Endothelial cell of umbilical vein (primary cell): ENCODE data around the gene TAF10. TPM values are rescaled to one million over a fixed set of nuclear protein-coding genes. Genes with fewer than 3 reads are reported as not detected.

Experiments
- BruUV-seq: library from RNA; stranded (reverse); fragments of 400-500 nt; replicated peaks from 2 replicates; lab custom pipeline; 2021; lab: Mats Ljungman, UMichigan
- CTCF ChIA-PET: fragments of 300-600, 350-600 bp; sonication (Branson Sonifier 250); formaldehyde crosslinking; loops from one replicate; lab custom pipeline; 2021; ENCODE audit warnings: antibody characterized with exemption, inconsistent platforms; lab: Charles Lee
- POLR2A ChIA-PET: fragments of 300-600, 350-600 bp; sonication (Branson Sonifier 250); formaldehyde crosslinking; loops from one replicate; lab custom pipeline; 2021; ENCODE audit warnings: antibody characterized with exemption, inconsistent platforms; lab: Charles Lee
- DNase-seq: peaks from one replicate; pipeline ENCODE4 v3.0.0-alpha.2; 2011; ENCODE audit warnings: low read depth, low spot score
- FAIRE-seq: peaks from 2 replicates; lab custom pipeline; 2011; peaks lifted over from hg19 to GRCh38; lab: Jason Lieb, UNC
- H2AFZ ChIP-seq: 2 replicates; pipeline ENCODE4 v1.6.0; 2012; ENCODE audit warnings: low read depth, low read length, control low read depth, inconsistent platforms
- H3K27ac ChIP-seq: 2 replicates; pipeline ENCODE4 v1.5.1; 2011; ENCODE audit warnings: low read depth, mild to moderate bottlenecking, control low read depth, low read length, moderate library complexity; ENCODE audit not compliant: insufficient read depth
- H3K27me3 ChIP-seq, 2 experiments: 2 replicates each; pipeline versions ENCODE4 v1.6.0 to v1.6.1; 2011; ENCODE audit warnings: low read length in 2 of 2, mixed read lengths in 1 of 2; ENCODE audit not compliant: control insufficient read depth in 2 of 2, insufficient read depth in 2 of 2
- H3K36me3 ChIP-seq, 2 experiments: 2 replicates in 1 of 2; 3 replicates in 1 of 2; pipeline ENCODE4 v1.5.1; 2011; ENCODE audit warnings: low read length in 2 of 2, mild to moderate bottlenecking in 1 of 2, moderate library complexity in 1 of 2; ENCODE audit not compliant: control insufficient read depth in 2 of 2, insufficient read depth in 2 of 2; ENCODE audit errors: extremely low read depth in 1 of 2
- H3K4me1 ChIP-seq: 3 replicates; pipeline ENCODE4 v1.5.1; 2011; ENCODE audit warnings: mild to moderate bottlenecking, low read length; ENCODE audit not compliant: control insufficient read depth, insufficient read depth; ENCODE audit errors: extremely low read depth
- H3K4me2 ChIP-seq: 2 replicates; pipeline ENCODE4 v1.6.1; 2011; ENCODE audit warnings: low read length, control low read depth, mixed read lengths; ENCODE audit not compliant: insufficient read depth
- H3K4me3 ChIP-seq, 3 experiments: fragments of 200-600 bp in 1 of 3; sonication (generic), shearing (Covaris generic) in 1 of 3; replicated peaks in 1 of 3; 2 replicates each; pipeline ENCODE4 v1.5.1; 2011 to 2016; ENCODE audit warnings: control low read depth in 3 of 3, low read length in 3 of 3, mild to moderate bottlenecking in 2 of 3, inconsistent platforms in 1 of 3, low read depth in 1 of 3, moderate library complexity in 1 of 3; ENCODE audit not compliant: insufficient read depth in 1 of 3
- H3K79me2 ChIP-seq: 2 replicates; pipeline ENCODE4 v1.6.0; 2012; ENCODE audit warnings: low read length, inconsistent platforms; ENCODE audit not compliant: control insufficient read depth, insufficient read depth
- H3K9ac ChIP-seq: replicated peaks from 2 replicates; pipeline ENCODE3; 2011; ENCODE audit warnings: low read length, control low read depth; ENCODE audit not compliant: insufficient read depth; ENCODE audit errors: extremely low read depth
- H3K9me1 ChIP-seq: replicated peaks from 3 replicates; pipeline ENCODE4 v1.6.0; 2011; ENCODE audit warnings: mild to moderate bottlenecking, low read length; ENCODE audit not compliant: control insufficient read depth, insufficient read depth; ENCODE audit errors: extremely low read depth
- H3K9me3 ChIP-seq: replicated peaks from 2 replicates; pipeline ENCODE4 v1.5.1; 2012; ENCODE audit warnings: low read length, inconsistent platforms; ENCODE audit not compliant: control insufficient read depth, insufficient read depth
- H4K20me1 ChIP-seq: replicated peaks from 2 replicates; pipeline ENCODE3; 2011; ENCODE audit warnings: mild to moderate bottlenecking, low read length; ENCODE audit not compliant: control insufficient read depth, insufficient read depth; ENCODE audit errors: extremely low read depth
- EZH2 ChIP-seq: IDR thresholded peaks from 2 replicates; pipeline ENCODE4 v1.6.1; 2012; ENCODE audit warnings: borderline replicate concordance, low read depth, mild to moderate bottlenecking, moderate library complexity, low read length, inconsistent platforms; ENCODE audit not compliant: severe bottlenecking
- FOS ChIP-seq: IDR thresholded peaks from 2 replicates; pipeline ENCODE4 v1.6.1; 2011; ENCODE audit warnings: mild to moderate bottlenecking, low read length, moderate library complexity, borderline replicate concordance; ENCODE audit not compliant: insufficient read depth
- GATA2 ChIP-seq: IDR thresholded peaks from 2 replicates; pipeline ENCODE4 v1.7.0; 2011; ENCODE audit warnings: low read depth, mild to moderate bottlenecking, moderate library complexity, mixed read lengths, low read length; ENCODE audit not compliant: insufficient read length, insufficient read depth
- JUN ChIP-seq: IDR thresholded peaks from 2 replicates; pipeline ENCODE4 v1.6.1; 2011; ENCODE audit warnings: borderline replicate concordance, low read depth; ENCODE audit not compliant: insufficient read length, insufficient read depth
- MYC ChIP-seq: IDR thresholded peaks from one replicate; pipeline ENCODE4 v1.6.1; 2011; ENCODE audit warnings: mild to moderate bottlenecking, low read depth, low read length
- POLR2A ChIP-seq: IDR thresholded peaks from 2 replicates; pipeline ENCODE4 v1.6.1; 2012; ENCODE audit warnings: low read depth, mild to moderate bottlenecking, control low read depth, low read length
- POLR2AphosphoS5 ChIP-seq: IDR thresholded peaks from 2 replicates; pipeline ENCODE4 v1.6.1; 2012; ENCODE audit warnings: low read depth, mild to moderate bottlenecking, control low read depth, low read length, moderate library complexity; ENCODE audit not compliant: insufficient read depth
- dilution Hi-C: fragments of 300-500 bp; cut with MboI; formaldehyde crosslinking; loops from one replicate; pipeline ENCODE4 v1.15.0; 2019; ENCODE audit warnings: low sequenced_read_pairs; ENCODE audit not compliant: extremely low pct_ligation_motif_present
- intact Hi-C: fragments of 100-400 bp; cut with micrococcal nuclease; formaldehyde crosslinking; loops from one replicate; pipeline ENCODE4 v1.10.0; 2022
- polyA plus RNA-seq, 4 experiments: library from polyadenylated mRNA; depleted of rRNA in 3 of 4; stranded (reverse) in 3 of 4; unstranded in 1 of 4; fragments of >200 nt; gene quantifications; 2 replicates each; pipeline versions ENCODE4 v1.2.1 to v1.2.3, GENCODE V29; 2011 to 2012; ENCODE audit warnings: missing spikeins in 1 of 4
- total RNA-seq: library from RNA; stranded (reverse); gene quantifications from 2 replicates; pipeline ENCODE4 v1.2.3, GENCODE V29; 2021
- TF ChIP-seq, protein P1 (sequence below), 2 donors: IDR thresholded peaks; 1 replicate in 1 of 2; 2 replicates in 1 of 2; pipeline ENCODE4 v1.5.1; 2011; ENCODE audit warnings: low read length in 2 of 2, mild to moderate bottlenecking in 2 of 2, moderate library complexity in 2 of 2, control low read depth in 1 of 2, inconsistent platforms in 1 of 2, low read depth in 1 of 2; ENCODE audit not compliant: insufficient read depth in 1 of 2; ENCODE audit errors: extremely low read depth in 1 of 2
- TF ChIP-seq, protein P2 (sequence below): IDR thresholded peaks from 2 replicates; pipeline ENCODE4 v1.6.1; 2011; ENCODE audit not compliant: insufficient read depth, insufficient read length

TAF10 gene
- total and polyA plus RNA-seq, 2 donors (not counting 3 experiments of a cell fraction or from before 2014, with no cell fraction given), result 86.2 to 149 TPM

DNA sequence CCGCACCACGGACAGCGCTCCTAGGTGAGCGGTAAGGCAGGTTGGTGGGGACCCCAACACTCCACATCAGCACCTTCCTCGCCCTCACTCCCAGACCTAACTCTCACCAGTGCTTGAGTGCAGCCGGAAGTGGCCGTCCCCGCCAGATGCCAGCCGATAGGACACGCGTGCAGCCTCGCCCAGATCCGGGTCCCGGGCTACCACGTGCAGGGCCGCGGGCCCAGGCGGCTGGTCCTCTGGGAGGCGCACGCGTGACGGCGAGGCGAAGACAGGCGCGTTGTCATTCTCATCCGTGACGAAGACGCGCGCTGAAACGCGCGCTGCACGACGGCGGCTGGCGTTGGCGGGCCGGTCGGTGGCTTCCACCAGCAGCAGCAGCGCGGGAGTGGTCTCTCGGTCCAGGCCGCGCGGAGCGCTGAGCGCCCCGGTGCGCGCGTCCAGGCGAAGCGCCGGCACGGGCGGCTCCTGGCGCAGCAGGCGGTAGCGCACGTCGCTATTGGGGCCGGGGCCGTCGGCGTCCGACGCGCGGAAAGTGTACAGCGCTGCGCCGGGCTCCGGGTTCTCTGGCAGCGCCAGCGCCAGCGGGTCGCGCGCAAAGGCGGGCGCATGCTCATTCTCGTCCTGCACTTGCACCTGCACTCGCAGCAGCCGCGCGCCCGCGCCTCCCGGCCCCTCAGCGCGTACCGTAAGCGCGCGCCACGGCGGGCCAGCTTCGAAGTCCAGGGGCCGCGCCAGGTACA lies 18.0 kb upstream of the TAF10 start:
- DNase-seq, result no peak
- H3K9me3 ChIP-seq, result no peaks in the 10 kb centered on the region
- no peak overlapping the region for H3K4me2 ChIP-seq
- H2AFZ ChIP-seq, result no peak overlapping the region
- TF ChIP-seq GATA2 (no peak), EZH2 (no peak), JUN (no peak), MYC (no peak), POLR2A (no peak), FOS (no peak), POLR2AphosphoS5 (no peak)
- TF ChIP-seq, protein P1, sequence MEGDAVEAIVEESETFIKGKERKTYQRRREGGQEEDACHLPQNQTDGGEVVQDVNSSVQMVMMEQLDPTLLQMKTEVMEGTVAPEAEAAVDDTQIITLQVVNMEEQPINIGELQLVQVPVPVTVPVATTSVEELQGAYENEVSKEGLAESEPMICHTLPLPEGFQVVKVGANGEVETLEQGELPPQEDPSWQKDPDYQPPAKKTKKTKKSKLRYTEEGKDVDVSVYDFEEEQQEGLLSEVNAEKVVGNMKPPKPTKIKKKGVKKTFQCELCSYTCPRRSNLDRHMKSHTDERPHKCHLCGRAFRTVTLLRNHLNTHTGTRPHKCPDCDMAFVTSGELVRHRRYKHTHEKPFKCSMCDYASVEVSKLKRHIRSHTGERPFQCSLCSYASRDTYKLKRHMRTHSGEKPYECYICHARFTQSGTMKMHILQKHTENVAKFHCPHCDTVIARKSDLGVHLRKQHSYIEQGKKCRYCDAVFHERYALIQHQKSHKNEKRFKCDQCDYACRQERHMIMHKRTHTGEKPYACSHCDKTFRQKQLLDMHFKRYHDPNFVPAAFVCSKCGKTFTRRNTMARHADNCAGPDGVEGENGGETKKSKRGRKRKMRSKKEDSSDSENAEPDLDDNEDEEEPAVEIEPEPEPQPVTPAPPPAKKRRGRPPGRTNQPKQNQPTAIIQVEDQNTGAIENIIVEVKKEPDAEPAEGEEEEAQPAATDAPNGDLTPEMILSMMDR (IDR thresholded peaks at IDR 0.05; ENCODE audit: extremely low read depth in 1 of 2, insufficient read depth in 1 of 2, low read depth in 1 of 2, low read length in 2 of 2), result no peak
- TF ChIP-seq, protein P2, sequence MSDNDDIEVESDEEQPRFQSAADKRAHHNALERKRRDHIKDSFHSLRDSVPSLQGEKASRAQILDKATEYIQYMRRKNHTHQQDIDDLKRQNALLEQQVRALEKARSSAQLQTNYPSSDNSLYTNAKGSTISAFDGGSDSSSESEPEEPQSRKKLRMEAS, result no peak
- intact Hi-C loops, result no loop called here
- no peak overlapping the region for H3K4me3 ChIP-seq
- no TSS peak for BruUV-seq
- H3K9ac ChIP-seq, result no peak overlapping the region
- dilution Hi-C loops, result no loop called here
- no peak for FAIRE-seq
- POLR2A ChIA-PET, result no interaction called here
- no peak overlapping the region for H3K27ac ChIP-seq
- H3K36me3 ChIP-seq, result peaks cover 5 to 73% of the 10 kb centered on the region in 2 experiments
- peaks cover 11% of the 10 kb centered on the region for H3K4me1 ChIP-seq
- H3K9me1 ChIP-seq, result no peaks in the 10 kb centered on the region
- no peaks in the 10 kb centered on the region for H4K20me1 ChIP-seq
- CTCF ChIA-PET, result interaction anchor here (0.7 to 1.4 kb wide), 3 partner anchors 11 to 99 kb away, joined by 3 read pairs; partner anchors contain the start of gene TPP1
- H3K27me3 ChIP-seq, result no peaks in the 10 kb centered on the region
- no peaks in the 10 kb centered on the region for H3K79me2 ChIP-seq
